ENCODE results near the gene DPYD.

DPYD gene

GRCh38 chr1:97824624-97825023, 96.2 kb downstream of the DPYD start:
- TF ChIP-seq, protein P1, sequence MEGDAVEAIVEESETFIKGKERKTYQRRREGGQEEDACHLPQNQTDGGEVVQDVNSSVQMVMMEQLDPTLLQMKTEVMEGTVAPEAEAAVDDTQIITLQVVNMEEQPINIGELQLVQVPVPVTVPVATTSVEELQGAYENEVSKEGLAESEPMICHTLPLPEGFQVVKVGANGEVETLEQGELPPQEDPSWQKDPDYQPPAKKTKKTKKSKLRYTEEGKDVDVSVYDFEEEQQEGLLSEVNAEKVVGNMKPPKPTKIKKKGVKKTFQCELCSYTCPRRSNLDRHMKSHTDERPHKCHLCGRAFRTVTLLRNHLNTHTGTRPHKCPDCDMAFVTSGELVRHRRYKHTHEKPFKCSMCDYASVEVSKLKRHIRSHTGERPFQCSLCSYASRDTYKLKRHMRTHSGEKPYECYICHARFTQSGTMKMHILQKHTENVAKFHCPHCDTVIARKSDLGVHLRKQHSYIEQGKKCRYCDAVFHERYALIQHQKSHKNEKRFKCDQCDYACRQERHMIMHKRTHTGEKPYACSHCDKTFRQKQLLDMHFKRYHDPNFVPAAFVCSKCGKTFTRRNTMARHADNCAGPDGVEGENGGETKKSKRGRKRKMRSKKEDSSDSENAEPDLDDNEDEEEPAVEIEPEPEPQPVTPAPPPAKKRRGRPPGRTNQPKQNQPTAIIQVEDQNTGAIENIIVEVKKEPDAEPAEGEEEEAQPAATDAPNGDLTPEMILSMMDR (IDR thresholded peaks at IDR 0.05; ENCODE audit: extremely low read depth, missing control alignments): no peak
- no peak for DNase-seq (ENCODE audit: low spot score)

GRCh38 chr1:97824200-97824599, 96.6 kb downstream of the DPYD start:
- no peak for DNase-seq (ENCODE audit: low spot score)
- TF ChIP-seq, protein P1 (IDR thresholded peaks at IDR 0.05; ENCODE audit: extremely low read depth, missing control alignments): no peak

DNA sequence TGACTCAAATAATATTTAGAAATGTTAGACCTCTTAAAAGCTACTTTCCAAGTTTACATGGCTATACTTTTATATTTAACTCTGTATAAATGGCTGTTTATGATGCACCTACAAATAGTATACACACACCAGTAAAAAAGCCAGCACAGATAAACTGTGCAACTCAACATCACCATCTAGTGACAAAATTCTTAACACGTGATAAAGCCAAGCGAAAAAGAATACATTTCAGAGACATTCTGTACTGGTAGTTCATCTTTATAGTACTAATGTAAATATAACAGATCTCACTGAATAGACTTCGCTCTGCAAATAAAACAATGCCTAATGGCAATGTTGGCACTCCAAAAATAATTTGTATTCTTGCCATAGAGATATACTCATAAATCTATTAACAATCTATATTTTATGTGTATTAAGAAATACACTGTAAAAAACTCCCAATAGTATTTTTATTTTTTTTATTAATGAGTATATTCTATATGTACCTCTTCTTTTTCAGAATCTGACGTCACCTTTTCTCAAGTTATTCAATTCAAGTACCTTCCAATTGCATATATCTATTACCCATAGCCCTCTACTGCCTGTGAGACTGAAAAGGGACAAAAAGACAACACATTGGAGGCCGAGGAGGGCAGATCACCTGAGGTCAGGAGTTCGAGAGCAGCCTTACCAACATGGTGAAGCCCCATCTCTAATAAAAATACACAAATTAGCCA, 100.2 kb downstream of the DPYD start:
- DNase-seq (ENCODE audit: low spot score): peak; percentile 3
- TF ChIP-seq, protein P1 (IDR thresholded peaks at IDR 0.05; ENCODE audit: extremely low read depth, missing control alignments): no peak

- DNase-seq (ENCODE audit: low spot score): no peak
- TF ChIP-seq, protein P1 (IDR thresholded peaks at IDR 0.05; ENCODE audit: extremely low read depth, missing control alignments): no peak
Measured at GRCh38 chr1:97816927-97817326, 103.9 kb downstream of the DPYD start.

- no peak for DNase-seq (ENCODE audit: low spot score)
- TF ChIP-seq, protein P1 (IDR thresholded peaks at IDR 0.05; ENCODE audit: extremely low read depth, missing control alignments): no peak
Measured at GRCh38 chr1:97814804-97815203, 106.0 kb downstream of the DPYD start.

- TF ChIP-seq, protein P1 (IDR thresholded peaks at IDR 0.05; ENCODE audit: extremely low read depth, missing control alignments): no peak
- DNase-seq (ENCODE audit: low spot score): no peak
Measured at GRCh38 chr1:97814121-97814520, 106.7 kb downstream of the DPYD start.

GRCh38 chr1:97812076-97812475, 108.8 kb downstream of the DPYD start:
- DNase-seq (ENCODE audit: low spot score): no peak
- TF ChIP-seq, protein P1 (IDR thresholded peaks at IDR 0.05; ENCODE audit: extremely low read depth, missing control alignments): no peak

All from GM20000 (cell line).